LNCAP (cell line): ENCODE measurements around the gene CDK2AP2.

Experiments
- CTCF ChIP-seq: fragments of 450-650 bp; IDR thresholded peaks from 2 replicates; pipeline ENCODE4 v1.5.1; 2017; ENCODE audit warnings: mild to moderate bottlenecking

CDK2AP2 gene

DNA sequence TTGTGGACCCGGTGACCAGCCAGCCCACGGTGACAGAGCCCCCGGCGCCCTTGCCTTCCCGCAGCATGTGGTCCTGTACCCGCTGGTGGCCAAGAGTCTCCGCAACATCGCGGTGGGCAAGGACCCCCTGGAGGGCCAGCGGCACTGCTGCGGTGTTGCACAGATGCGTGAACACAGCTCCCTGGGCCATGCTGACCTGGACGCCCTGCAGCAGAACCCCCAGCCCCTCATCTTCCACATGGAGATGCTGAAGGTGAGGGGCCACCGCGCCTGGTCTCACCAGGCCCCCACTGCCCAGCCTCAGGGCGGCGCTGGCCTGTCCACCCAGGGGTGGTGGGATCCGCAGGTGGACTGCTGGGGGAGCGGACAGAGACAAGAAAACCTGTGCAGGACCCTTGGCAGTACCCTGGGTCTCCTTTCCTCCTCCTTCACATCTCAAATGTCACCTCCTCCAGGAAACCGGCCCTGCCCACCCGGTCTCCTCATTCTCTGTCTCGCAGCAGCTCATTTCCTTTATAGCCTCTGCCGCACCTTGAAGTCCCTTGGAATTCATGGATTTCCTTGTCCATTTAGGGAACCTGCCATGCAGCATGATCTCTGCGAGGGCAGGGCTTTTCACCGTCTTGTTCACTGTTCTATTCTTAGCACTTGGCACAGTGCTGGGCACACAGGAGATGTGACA is 18.6 kb downstream of the CDK2AP2 start:
- no peak for TF ChIP-seq CTCF

DNA sequence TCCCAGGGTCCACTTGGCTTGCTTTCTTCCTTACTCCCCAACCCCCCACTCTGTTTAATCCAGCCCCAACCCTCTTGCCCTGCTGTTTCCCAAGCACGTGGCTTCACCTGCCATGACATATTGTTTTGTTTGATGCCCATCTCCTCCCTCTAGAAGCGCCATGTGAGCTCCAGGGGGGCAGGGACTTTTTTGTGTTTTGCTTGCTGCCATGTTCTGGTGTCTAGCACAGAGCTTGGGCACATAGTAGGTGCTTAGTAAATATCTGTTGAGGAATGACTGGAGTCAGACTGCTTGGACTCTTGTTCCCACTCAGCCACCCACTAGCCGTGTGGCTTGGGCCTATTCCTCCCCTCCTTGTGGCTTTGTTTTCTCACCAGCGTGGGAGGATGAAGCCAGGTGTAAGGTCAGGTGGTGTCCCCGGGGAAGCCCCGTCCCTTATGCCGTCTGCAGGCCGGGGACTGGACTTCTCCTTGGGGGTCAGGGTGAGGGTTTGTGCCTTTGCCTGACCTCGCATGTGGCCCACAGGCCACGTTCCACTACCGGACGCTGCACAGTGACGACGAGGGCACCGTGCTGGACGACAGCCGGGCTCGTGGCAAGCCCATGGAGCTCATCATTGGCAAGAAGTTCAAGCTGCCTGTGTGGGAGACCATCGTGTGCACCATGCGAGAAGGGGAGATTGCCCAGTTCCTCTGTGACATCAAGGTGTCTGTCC is 21.3 kb downstream of the CDK2AP2 start:
- no peak for TF ChIP-seq CTCF

GRCh38 chr11:67484847-67485311 is 23.1 kb downstream of the CDK2AP2 start:
- TF ChIP-seq CTCF = no peak

- no peak for TF ChIP-seq CTCF
These were observed 23.9 kb downstream of the CDK2AP2 start for GRCh38 chr11:67483831-67484665.

DNA sequence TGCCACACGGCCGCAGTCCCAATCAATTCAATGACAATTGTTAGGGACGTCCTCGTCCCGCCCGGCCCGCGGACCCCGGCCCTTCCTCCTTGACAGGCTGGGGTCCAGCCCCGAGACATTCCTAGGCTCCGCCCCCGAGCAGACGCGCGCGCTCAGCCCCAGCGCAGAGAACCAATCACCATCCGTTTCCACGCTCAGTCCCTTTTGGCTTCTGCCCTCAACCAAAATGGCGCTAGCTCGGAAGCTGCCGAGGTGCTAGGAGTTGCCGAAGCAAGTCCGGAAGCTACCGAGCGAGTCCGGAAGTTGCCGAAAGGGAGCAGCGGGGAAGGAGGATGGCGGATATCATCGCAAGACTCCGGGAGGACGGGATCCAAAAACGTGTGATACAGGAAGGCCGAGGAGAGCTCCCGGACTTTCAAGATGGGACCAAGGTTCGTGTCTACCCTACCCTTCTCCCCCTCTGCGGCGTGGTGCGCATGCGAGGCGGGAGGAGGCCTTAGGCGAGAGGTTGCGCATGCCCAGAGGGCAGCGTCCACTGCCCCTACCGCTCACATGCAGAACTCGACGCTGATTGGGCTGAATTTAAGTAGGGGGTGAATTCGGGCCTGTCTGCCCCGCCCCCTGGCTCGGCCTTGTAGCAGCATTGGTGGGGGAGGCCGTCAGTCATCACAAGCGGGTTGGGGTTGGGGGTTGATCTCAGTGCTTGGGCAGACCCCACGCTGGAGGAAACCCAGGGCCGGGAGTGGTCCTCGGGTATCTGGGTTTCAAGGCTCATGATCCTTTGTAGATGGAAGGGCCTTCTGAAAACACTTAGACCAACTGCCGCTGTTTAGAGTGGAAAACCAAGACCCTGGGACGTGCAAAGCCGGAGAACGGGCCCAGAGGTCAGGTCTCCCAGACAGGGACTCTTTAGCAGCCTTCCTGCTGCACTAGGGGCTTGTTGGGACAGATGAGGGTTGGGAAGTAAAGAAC is 24.8 kb downstream of the CDK2AP2 start, which contains the start of gene AIP:
TSS of gene AIP (plus strand) at position 200 of the 972 bp plus-strand sequence. CDS start at position 333, 133 bp downstream.
- TF ChIP-seq CTCF = no peak

DNA sequence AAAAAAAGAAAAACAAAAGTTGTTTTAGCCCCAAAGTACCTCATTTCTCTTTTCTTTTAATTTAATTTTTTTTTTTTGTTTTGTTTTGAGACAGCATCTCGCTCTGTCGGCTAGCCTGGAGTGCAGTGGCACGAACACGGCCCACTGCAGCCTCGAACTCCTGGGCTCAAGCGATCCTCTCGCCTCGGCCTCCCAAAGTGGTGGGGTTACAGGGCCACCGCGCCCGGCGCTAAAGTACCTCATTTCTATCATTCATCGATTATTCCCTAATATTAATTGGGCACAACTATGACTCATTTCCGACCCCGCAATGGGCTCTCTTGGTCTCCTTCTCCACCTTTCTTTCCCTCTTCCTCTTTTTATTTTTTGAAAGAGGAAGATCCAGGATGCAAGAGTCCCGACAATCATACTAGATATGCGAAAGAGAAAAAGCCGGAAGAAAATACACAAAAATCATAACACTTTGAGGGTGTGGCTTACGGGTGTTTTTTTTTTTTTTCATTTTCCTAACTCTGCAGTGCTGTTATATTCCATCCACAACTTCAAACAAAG is 25.6 kb downstream of the CDK2AP2 start:
- TF ChIP-seq CTCF = no peak
